Measurements from ENCODE around the gene SYNE2.
"Not testable (repeated sequence)": the region's sequence is repeated elsewhere in the genome, so short reads cannot be mapped to it uniquely, and the experiment has no call there.

SYNE2 gene

GRCh38 chr14:64115401-64115800 is 262.6 kb downstream of the SYNE2 start:
- Histone ChIP-seq H3K27ac (no peak overlapping the region), H4K20me1 (ENCODE audit: insufficient read depth) (no peaks in the 10 kb centered on the region), H3K4me3 (IDR thresholded peaks at IDR 0.05; ENCODE audit: insufficient read depth, low read depth, low read length) (no peak overlapping the region), H3K9ac (no peak overlapping the region), H3K4me2 (no peak overlapping the region), H3K79me2 (ENCODE audit: insufficient read depth, low read depth) (no peaks in the 10 kb centered on the region), H3K36me3 (ENCODE audit: insufficient read depth) (no peaks in the 10 kb centered on the region), H2AFZ (ENCODE audit: low read depth) (no peak overlapping the region), H3K27me3 (ENCODE audit: insufficient read depth, low read depth) (no peaks in the 10 kb centered on the region), H3K4me1 (ENCODE audit: low read depth, poor library complexity, severe bottlenecking) (peaks cover 11% of the 10 kb centered on the region)
- no peak for TF ChIP-seq CTCF (conservative IDR thresholded peaks at IDR 0.05; ENCODE audit: low read depth, low read length)

GRCh38 chr14:64117671-64118402 is 265.0 kb downstream of the SYNE2 start:
- no peaks in the 10 kb centered on the region for H3K36me3 ChIP-seq (ENCODE audit: insufficient read depth)
- H4K20me1 ChIP-seq (ENCODE audit: insufficient read depth) = no peaks in the 10 kb centered on the region
- no peaks in the 10 kb centered on the region for H3K27me3 ChIP-seq (ENCODE audit: insufficient read depth, low read depth)
- no peak overlapping the region for H2AFZ ChIP-seq (ENCODE audit: low read depth)
- no peak overlapping the region for H3K27ac ChIP-seq
- no peak for TF ChIP-seq CTCF (conservative IDR thresholded peaks at IDR 0.05; ENCODE audit: low read depth, low read length)
- H3K79me2 ChIP-seq (ENCODE audit: insufficient read depth, low read depth) = no peaks in the 10 kb centered on the region
- no peak overlapping the region for H3K4me2 ChIP-seq
- H3K4me3 ChIP-seq (IDR thresholded peaks at IDR 0.05; ENCODE audit: insufficient read depth, low read depth, low read length) = no peak overlapping the region
- peaks cover 11% of the 10 kb centered on the region for H3K4me1 ChIP-seq (ENCODE audit: low read depth, poor library complexity, severe bottlenecking)
- no peak overlapping the region for H3K9ac ChIP-seq

GRCh38 chr14:64118403-64118742 is 265.6 kb downstream of the SYNE2 start:
- H3K4me1 ChIP-seq (ENCODE audit: low read depth, poor library complexity, severe bottlenecking); H3K4me3 ChIP-seq (IDR thresholded peaks at IDR 0.05; ENCODE audit: insufficient read depth, low read depth, low read length); H4K20me1 ChIP-seq (ENCODE audit: insufficient read depth); H3K36me3 ChIP-seq (ENCODE audit: insufficient read depth); H3K27me3 ChIP-seq (ENCODE audit: insufficient read depth, low read depth); H2AFZ ChIP-seq (ENCODE audit: low read depth); H3K4me2 ChIP-seq; H3K9ac ChIP-seq; H3K79me2 ChIP-seq (ENCODE audit: insufficient read depth, low read depth); H3K27ac ChIP-seq: not testable (repeated sequence)

GRCh38 chr14:64118892-64119291 is 266.1 kb downstream of the SYNE2 start:
- no peak overlapping the region for H3K27ac ChIP-seq
- H3K79me2 ChIP-seq (ENCODE audit: insufficient read depth, low read depth) = no peaks in the 10 kb centered on the region
- H3K9ac ChIP-seq = no peak overlapping the region
- H3K4me3 ChIP-seq (IDR thresholded peaks at IDR 0.05; ENCODE audit: insufficient read depth, low read depth, low read length) = no peak overlapping the region
- H2AFZ ChIP-seq (ENCODE audit: low read depth) = no peak overlapping the region
- TF ChIP-seq CTCF (conservative IDR thresholded peaks at IDR 0.05; ENCODE audit: low read depth, low read length) = no peak
- no peaks in the 10 kb centered on the region for H3K27me3 ChIP-seq (ENCODE audit: insufficient read depth, low read depth)
- no peak overlapping the region for H3K4me2 ChIP-seq
- no peaks in the 10 kb centered on the region for H4K20me1 ChIP-seq (ENCODE audit: insufficient read depth)
- H3K36me3 ChIP-seq (ENCODE audit: insufficient read depth) = no peaks in the 10 kb centered on the region
- H3K4me1 ChIP-seq (ENCODE audit: low read depth, poor library complexity, severe bottlenecking) = peaks cover 2% of the 10 kb centered on the region

GRCh38 chr14:64119500-64119899 is 266.7 kb downstream of the SYNE2 start:
- Histone ChIP-seq H3K27me3 (ENCODE audit: insufficient read depth, low read depth) (no peaks in the 10 kb centered on the region), H3K36me3 (ENCODE audit: insufficient read depth) (no peaks in the 10 kb centered on the region), H3K79me2 (ENCODE audit: insufficient read depth, low read depth) (no peaks in the 10 kb centered on the region), H3K9ac (no peak overlapping the region), H2AFZ (ENCODE audit: low read depth) (no peak overlapping the region), H3K4me3 (IDR thresholded peaks at IDR 0.05; ENCODE audit: insufficient read depth, low read depth, low read length) (no peak overlapping the region), H4K20me1 (ENCODE audit: insufficient read depth) (no peaks in the 10 kb centered on the region), H3K27ac (no peak overlapping the region), H3K4me2 (no peak overlapping the region), H3K4me1 (ENCODE audit: low read depth, poor library complexity, severe bottlenecking) (no peaks in the 10 kb centered on the region)
- TF ChIP-seq CTCF (conservative IDR thresholded peaks at IDR 0.05; ENCODE audit: low read depth, low read length) = no peak

All from KMS-11 (cell line).